Measurements from ENCODE around the gene AGPAT4.

- TF ChIP-seq CTCF (conservative IDR thresholded peaks at IDR 0.05; ENCODE audit: low read length) = no peak
- TF ChIP-seq EZH2phosphoT487 (IDR thresholded peaks at IDR 0.05; ENCODE audit: borderline replicate concordance) = no peak
These were observed 75.7 kb downstream of the AGPAT4 start for GRCh38 chr6:161198176-161198575.
